GM18867 (cell line): ENCODE data around the gene SLC40A1.

Experiments used
- ATAC-seq: cut with Tn5 transposase; IDR thresholded peaks from one replicate; pipeline ENCODE4 v1.9.1; 2021; ENCODE audit warnings: mild to moderate bottlenecking, moderate library complexity; ENCODE audit not compliant: unreplicated experiment

The SLC40A1 gene

DNA sequence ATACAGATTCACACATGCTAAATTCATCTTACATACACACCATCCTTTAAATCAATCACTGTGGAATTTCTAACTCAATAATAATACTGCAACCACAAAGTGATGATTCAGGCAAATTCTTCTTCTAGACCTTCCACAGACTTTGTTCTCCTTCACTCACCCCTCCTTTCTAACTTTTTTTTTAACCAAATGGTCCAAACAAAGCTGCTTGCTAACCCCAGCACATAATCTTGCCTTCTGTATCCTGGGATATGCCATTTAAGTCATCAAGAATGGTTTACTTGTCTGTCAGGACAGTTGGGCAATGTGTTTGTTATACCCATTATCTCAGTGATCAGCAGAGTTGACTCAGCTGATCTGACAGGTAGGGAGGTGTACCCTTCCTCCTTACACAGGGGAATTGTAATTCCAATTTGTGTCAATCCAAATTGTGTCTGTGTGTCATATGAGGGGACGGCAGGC, 10.0 kb downstream of the SLC40A1 start:
- no peak for ATAC-seq

- no peak for ATAC-seq
Measured at GRCh38 chr2:189569295-189569910, 11.2 kb downstream of the SLC40A1 start.

DNA sequence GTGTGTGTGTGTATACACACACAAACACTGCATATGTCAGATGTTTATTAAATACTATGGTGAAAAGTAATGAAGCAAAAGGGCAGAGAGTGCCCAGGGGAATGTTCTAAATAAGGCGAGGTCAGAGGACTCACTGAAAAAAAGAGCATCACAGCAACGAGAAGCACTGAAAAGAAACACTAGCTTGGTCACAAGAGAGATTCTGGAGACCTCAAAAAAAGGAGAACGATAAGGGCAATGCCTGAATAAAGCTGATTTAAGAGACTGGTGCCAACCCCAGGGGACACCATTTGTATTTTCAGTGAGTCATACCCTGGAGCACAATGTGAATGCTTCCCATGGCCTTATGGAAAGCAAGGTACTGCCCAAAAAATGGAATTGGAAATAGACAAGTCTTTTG, 14.5 kb downstream of the SLC40A1 start:
- no peak for ATAC-seq

DNA sequence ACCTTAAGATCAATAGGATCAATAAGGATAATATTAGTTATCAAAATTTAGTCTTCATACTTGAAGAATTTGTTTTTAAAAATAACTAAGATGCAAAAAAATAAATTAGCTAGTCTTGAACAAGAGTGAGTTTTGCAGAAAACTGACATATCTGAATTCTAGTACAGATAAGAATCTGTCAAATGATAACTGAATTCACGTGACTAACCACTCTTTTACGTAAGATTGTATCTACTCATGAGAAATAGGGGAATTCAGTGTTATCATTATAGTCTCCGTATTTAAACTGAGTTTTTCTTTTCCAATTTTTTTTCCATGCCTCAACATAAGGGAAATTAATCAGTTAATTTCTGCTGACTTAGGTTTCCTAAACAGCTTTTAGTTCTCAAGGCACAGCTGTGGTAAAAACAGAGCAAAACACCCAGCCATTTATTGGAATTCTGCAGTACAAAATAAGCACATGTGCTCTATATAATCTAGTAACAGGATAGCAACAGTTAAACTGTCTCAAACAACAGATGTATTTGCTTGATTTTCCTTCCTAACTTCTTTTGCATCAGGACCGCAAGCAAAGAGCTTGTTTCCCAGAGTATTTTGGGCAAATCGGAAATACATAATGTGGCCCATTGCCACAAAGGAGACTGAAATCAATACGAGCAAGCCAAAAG, 19.1 kb downstream of the SLC40A1 start:
- ATAC-seq = no peak

GRCh38 chr2:189560273-189560586, 20.4 kb downstream of the SLC40A1 start:
- no peak for ATAC-seq

DNA sequence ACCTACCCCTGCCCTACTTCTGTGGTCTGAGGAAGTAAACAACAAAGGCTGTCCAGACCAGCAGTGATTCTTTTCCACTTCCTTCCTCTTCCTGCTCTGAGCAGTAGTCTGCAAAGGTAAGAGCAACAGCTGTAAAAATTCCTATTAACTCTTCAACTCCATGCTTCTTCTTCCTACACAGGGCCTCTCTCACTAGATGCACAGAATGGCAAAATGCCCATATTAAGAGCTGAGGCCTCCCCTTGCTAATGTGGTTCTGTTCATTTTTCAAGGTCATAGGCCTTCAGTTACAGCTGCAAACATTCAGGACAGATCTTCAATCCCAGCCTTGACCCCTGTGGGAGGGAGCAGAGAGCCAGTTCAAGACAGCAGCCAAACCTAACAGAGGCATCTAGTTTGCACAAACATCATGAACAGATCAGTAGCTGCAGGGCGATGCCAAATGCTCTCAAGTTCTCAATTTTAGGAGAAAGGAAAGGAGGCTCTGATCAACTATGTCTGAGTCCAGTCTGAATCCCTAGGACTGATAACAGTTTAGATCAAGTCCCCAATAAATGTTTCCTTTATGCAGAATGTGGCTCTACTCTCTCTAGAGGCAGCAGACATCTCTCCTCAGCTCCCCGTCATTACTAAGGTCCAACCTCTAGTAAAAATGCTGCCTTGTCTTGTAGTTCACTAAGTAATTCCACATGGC, 20.9 kb downstream of the SLC40A1 start:
- no peak for ATAC-seq

- no peak for ATAC-seq
Measured at GRCh38 chr2:189558516-189559272, 21.9 kb downstream of the SLC40A1 start.

DNA sequence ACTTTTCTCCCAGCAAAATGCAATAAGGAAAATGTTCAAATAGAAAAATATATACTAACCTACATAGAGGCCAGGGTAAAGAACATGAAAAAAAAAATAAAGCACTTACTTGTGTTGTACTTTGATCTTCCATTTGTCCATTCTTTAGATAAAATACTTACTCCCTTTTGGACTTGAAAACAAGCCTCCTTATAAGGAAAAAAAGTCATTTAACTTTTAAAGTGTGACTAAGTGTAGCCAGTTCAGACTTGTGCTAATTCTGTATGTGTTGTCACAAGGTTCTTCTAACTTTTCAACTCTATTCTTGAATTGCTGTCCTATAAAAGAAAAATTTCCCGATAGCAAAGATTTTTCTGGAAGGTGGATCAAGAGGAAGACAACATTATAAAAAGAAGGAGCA, 23.2 kb downstream of the SLC40A1 start:
- no peak for ATAC-seq

GRCh38 chr2:189556526-189556925, 24.1 kb downstream of the SLC40A1 start:
- ATAC-seq = no peak

GRCh38 chr2:189555232-189555631, 25.4 kb downstream of the SLC40A1 start:
- ATAC-seq = no peak

DNA sequence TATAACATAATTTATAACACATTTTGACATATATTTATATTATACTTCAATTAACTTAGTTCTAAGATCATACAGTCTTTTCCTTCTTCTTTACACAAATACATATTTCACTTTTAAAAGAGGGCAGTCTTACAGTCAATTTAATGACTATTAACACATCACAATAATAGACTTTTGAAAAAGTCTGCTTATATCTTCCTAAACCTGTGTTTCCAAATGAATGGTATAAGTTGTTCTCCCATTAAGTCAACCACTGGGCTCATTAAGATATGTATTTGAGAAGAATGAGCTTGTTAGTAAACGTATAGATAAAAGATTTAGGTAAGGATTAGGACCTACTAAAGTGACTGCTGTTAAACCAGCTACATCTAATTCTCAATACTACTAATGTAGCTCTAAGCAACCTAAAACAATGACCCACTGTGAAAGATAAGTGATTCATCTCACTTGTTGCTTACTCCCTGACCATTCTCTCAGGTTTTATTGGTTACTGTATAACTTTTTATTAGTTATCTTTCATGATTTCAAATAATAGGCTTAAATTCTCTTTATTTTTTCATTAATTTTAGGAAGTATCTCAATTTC, 27.0 kb downstream of the SLC40A1 start:
- ATAC-seq = no peak

- ATAC-seq = no peak
Measured at GRCh38 chr2:189552991-189553404, 27.6 kb downstream of the SLC40A1 start.

DNA sequence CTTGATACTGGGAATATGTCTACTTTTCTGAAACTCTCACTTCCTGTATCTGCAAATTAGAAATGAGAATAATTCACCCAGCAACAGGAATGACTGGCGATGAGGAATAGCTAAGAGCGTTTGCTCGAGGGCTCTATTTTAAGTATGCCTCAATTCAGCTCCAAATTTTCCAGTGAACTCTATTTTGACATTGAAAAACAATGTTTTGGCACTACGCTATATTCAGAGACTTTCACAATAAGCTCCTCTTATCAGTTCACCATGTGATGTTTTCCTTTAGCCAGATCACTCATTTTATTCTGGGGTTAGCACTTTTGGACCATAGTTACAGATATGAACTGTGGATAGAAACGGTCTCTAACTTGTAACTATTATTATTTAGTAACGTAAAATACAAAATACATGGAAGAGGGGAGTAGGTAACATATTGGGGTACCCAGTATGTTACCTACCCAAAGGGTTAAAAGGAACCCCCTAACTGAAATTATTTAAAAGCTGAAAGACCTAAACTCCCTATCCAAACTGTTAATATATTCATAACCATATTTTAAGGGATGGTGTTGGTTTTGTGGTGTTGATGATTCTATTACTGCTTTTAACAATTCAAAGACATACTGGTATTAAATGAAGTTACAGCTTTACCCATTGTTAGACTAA, 28.1 kb downstream of the SLC40A1 start:
- ATAC-seq = no peak

DNA sequence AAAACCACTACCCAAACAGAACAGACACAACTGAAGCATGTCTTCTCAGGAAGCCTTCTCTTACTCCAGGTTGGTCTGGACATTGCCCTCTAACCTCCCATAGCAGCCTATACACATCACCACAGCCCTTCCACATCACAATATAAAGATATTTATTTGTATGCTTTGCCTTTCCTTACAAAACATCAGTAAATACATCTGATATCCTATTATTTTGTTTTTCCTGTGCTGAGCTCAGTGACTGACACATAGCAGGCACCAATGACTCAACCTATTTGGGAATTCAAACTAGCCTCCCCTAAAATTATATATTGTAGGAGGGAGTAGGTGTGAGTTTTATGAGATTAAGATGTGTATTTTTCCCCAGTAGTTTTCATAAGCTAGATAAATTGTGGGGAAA, 28.8 kb downstream of the SLC40A1 start:
- ATAC-seq = no peak

GRCh38 chr2:189549449-189549832, 31.1 kb downstream of the SLC40A1 start:
- ATAC-seq = no peak

DNA sequence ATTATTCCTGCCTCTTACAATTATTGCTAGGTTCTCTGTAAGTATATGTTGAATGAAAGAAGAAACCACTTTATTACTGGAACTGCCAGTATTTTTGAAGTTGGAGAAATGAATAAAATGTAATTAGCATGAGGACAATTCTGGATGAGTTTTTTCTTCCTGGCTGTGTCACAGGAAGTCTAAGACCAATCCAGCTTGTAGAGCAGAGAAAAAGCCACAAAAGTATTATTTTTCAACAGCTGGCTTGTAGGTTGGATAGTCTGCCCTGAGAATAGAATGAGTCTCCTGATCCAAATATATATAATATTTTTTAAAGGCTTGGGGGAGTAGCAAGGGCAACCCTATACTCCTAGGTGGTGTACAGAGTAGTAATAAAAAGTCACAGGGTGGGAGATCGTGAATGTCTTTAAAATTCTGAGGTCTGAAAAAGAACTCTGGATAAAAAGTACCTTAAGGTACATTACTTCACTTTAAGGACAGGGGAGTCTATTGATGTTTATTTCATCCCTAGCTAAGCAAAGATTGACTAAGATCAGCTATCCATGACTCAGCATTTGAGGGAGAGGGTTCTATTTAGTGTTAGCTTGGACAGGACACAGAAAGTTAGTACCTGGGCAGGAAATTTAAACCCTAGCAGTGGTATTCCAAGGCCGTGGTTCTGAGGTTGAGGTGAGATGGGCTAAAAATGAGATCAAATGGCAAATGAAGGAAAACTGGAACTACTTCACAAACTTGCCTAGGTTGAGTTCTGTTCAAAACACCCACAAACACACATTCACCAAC, 31.7 kb downstream of the SLC40A1 start:
- ATAC-seq = no peak

DNA sequence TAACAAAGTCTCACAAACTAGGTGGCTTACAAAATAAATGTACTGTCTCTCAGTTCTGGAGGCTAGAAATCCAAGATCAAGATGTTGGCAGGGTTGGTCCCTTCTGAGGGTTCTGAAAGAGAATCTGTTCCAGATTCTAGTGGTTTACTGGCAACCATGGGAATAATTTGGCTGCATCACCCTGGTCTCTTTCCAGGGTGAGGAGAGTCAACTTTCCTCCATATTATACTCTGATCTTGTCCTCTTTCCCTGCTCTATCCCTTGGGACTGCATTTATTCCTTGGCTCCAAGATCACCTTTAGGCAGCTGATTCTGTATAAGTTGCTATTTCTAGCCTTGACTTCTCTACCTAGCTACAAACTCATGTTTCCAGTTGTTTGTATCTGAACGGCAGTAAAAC, 35.2 kb downstream of the SLC40A1 start:
- no peak for ATAC-seq

- no peak for ATAC-seq
Measured at GRCh38 chr2:189544318-189545042, 36.1 kb downstream of the SLC40A1 start.

DNA sequence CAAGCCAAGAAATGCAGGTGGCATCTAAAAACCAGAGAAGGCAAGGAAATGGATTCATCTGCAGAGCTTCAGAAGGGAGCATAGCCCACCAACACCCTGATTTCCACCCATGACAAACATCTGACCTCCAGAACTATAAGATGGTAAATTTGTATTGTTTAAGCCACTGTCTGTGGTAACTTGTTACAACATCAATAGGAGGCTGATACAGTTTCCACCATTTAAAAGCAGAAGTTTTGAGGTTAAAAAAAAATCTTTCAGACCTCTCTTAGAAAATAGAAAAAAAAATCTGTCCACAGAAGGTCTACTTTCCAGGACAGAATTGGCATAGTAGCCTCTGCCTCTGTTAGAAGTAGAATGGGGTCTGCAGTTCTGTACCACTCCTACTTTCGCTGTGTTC, 37.2 kb downstream of the SLC40A1 start:
- ATAC-seq = no peak
